ENCODE measurements around the gene EPHB2. TPM values are rescaled to one million over a fixed set of nuclear protein-coding genes. Genes with fewer than 3 reads are reported as not detected.
A peak's percentile ranks its signal among the peaks of the same experiment; 100 is the strongest.

The EPHB2 gene
- total RNA-seq, 1 donor from 2014 or later: 60.3 TPM

DNA sequence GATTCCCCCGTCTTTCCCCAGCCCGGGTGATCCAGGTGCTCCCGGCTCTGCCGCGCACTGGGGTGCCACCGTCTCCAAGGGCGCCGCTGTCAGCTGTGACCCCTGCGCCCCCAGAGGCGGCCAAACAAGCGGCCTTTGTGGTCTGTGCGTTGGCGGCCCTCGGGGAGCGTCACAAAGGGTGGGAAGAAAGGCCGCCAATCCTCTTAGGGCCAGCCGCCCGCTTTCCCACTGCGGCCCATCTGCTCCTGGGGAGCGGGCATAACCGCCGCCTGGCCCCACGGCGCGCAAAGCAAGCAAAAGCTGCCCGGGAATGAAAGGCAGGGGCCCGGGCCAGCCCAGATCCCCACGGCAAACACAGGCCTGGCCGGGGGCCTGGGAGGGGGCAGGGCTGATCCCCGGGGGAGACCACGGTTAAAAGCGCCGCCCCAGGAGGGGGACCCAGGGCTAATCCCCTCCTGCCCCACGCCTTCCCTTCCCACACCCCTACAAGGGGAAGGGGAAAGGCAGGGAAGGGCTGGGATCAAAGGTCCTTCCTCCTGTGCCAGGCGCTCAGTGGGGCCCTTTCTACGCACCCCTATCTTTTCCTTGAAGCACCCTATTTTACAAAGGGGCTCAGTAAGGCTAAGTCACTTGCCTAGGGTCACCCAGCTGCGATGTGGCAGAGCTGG lies 33.6 kb upstream of the EPHB2 start:
- Mint-ChIP-seq H3K4me3 (no peak overlapping the region), H3K9me3 (no peaks in the 10 kb centered on the region), H3K27me3 (ENCODE audit: low read depth) (no peaks in the 10 kb centered on the region), H3K27ac (ENCODE audit: unreplicated experiment) (no peak overlapping the region), H3K4me1 (peaks cover 26% of the 10 kb centered on the region), H3K36me3 (ENCODE audit: low read depth) (no peaks in the 10 kb centered on the region)
- TF ChIP-seq, protein P1, sequence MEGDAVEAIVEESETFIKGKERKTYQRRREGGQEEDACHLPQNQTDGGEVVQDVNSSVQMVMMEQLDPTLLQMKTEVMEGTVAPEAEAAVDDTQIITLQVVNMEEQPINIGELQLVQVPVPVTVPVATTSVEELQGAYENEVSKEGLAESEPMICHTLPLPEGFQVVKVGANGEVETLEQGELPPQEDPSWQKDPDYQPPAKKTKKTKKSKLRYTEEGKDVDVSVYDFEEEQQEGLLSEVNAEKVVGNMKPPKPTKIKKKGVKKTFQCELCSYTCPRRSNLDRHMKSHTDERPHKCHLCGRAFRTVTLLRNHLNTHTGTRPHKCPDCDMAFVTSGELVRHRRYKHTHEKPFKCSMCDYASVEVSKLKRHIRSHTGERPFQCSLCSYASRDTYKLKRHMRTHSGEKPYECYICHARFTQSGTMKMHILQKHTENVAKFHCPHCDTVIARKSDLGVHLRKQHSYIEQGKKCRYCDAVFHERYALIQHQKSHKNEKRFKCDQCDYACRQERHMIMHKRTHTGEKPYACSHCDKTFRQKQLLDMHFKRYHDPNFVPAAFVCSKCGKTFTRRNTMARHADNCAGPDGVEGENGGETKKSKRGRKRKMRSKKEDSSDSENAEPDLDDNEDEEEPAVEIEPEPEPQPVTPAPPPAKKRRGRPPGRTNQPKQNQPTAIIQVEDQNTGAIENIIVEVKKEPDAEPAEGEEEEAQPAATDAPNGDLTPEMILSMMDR (conservative IDR thresholded peaks at IDR 0.05): no peak
- DNase-seq (ENCODE audit: low read depth, low spot score): peak; percentile 18

DNA sequence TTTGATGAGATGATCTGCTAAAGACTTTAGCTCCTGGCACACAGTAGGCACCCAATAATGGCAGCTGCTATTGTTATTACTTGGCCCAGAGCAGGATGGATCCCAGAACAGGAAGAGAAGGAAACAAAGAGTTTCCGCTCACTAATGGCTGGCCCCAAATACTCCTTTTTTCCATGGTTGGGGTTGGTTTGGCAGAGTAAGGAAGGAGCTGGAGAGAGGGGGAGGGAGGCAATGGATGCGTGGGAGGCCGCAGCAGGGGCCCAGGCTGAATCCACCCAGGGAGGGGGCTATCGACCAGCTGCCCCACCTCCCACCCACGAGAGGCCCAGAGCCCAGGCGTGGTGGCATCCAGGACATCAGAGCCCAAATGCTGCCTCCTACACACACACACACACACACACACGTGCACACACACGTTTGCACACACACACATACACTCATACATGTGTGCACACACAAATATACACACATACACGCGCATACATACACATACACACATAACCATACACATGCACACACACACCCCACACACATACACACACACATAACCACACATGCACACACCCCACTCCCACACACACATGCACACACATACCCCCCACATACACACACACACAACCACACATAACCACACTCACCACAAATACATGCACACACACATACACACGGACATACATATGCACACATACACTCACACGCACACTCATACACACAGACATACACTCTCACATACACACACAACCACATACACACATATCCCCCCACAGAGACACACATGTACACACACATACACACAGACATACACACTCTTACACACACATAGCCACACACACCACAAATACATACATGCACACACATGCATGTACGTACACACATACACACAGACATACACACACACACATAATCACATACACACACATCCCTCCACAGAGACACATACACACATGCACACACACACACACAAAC lies 32.4 kb upstream of the EPHB2 start:
- H3K4me1 Mint-ChIP-seq: peaks cover 19% of the 10 kb centered on the region
- no peaks in the 10 kb centered on the region for H3K27me3 Mint-ChIP-seq (ENCODE audit: low read depth)
- DNase-seq (ENCODE audit: low read depth, low spot score): no peak
- H3K27ac Mint-ChIP-seq (ENCODE audit: unreplicated experiment): no peak overlapping the region
- H3K36me3 Mint-ChIP-seq (ENCODE audit: low read depth): no peaks in the 10 kb centered on the region
- H3K4me3 Mint-ChIP-seq: no peak overlapping the region
- H3K9me3 Mint-ChIP-seq: no peaks in the 10 kb centered on the region
- TF ChIP-seq, protein P1 (conservative IDR thresholded peaks at IDR 0.05): no peak

DNA sequence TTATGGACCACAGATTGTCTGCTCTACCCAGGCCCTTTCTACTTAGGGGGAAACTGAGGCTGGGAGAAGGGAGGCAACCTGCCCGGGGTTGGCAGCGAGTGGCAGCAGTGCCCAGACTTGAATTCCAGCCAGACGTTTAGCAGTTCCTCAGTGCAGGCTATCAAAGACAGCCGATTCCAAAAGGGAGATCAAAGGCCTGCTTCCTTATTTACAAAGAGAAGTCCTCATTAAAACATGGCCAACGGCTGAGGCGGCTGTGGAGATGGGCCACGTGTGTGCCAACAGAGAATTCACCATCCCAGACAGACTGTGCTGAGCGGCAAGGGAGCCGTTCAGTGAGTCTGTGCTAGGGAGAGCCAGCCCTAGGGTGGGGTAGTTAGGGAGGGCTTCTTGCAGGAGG lies 29.9 kb upstream of the EPHB2 start:
- TF ChIP-seq, protein P1 (conservative IDR thresholded peaks at IDR 0.05): no peak
- peaks cover 2% of the 10 kb centered on the region for H3K27me3 Mint-ChIP-seq (ENCODE audit: low read depth)
- no peak overlapping the region for H3K4me3 Mint-ChIP-seq
- peaks cover 27% of the 10 kb centered on the region for H3K4me1 Mint-ChIP-seq
- no peak overlapping the region for H3K27ac Mint-ChIP-seq (ENCODE audit: unreplicated experiment)
- no peaks in the 10 kb centered on the region for H3K9me3 Mint-ChIP-seq
- no peaks in the 10 kb centered on the region for H3K36me3 Mint-ChIP-seq (ENCODE audit: low read depth)
- no peak for DNase-seq (ENCODE audit: low read depth, low spot score)

GRCh38 chr1:22681556-22682276 lies 28.9 kb upstream of the EPHB2 start:
- DNase-seq (ENCODE audit: low read depth, low spot score): no peak
- no peak overlapping the region for H3K27ac Mint-ChIP-seq (ENCODE audit: unreplicated experiment)
- H3K4me3 Mint-ChIP-seq: no peak overlapping the region
- H3K4me1 Mint-ChIP-seq: peaks cover 27% of the 10 kb centered on the region
- no peaks in the 10 kb centered on the region for H3K36me3 Mint-ChIP-seq (ENCODE audit: low read depth)
- no peaks in the 10 kb centered on the region for H3K9me3 Mint-ChIP-seq
- TF ChIP-seq, protein P1 (conservative IDR thresholded peaks at IDR 0.05): no peak
- peaks cover 3% of the 10 kb centered on the region for H3K27me3 Mint-ChIP-seq (ENCODE audit: low read depth)

DNA sequence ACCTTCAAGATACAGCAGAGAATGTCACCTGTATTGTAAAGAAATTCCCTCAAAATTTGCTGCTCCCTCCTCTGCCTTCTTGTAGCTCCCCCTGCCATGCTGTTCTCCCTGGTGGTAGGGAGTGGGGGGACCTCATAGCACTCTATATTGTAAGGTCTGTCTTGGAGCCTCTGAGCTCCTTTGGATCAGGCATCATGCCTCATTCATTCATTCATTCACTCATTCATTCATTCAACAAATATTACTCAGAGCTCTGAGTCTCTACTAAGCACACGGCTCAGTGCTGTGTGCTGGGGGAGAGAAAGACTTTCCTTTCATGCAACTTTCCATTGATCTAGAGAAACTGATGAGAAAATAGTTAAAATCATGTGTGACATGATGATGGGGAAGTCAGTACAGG lies 27.1 kb upstream of the EPHB2 start:
- Mint-ChIP-seq H3K4me1 (peaks cover 30% of the 10 kb centered on the region), H3K27ac (ENCODE audit: unreplicated experiment) (peak overlapping the region; percentile 15)

More for the DNA sequence above, 27.1 kb upstream of the EPHB2 start:
- Mint-ChIP-seq H3K27me3 (ENCODE audit: low read depth) (peaks cover 5% of the 10 kb centered on the region), H3K36me3 (ENCODE audit: low read depth) (no peaks in the 10 kb centered on the region), H3K9me3 (no peaks in the 10 kb centered on the region), H3K4me3 (no peak overlapping the region)
- TF ChIP-seq, protein P1 (conservative IDR thresholded peaks at IDR 0.05): no peak
- no peak for DNase-seq (ENCODE audit: low read depth, low spot score)
